Upper lobe of left lung (tissue), 4 donors: ENCODE data around the gene PLXNA4.

Source experiments
- EP300 ChIP-seq, 4 donors: sonication (generic); formaldehyde crosslinking; IDR thresholded peaks; one replicate each; pipeline ENCODE4 v1.5.1; 2017; ENCODE audit warnings: antibody characterized with exemption in 4 of 4, control low read depth in 2 of 4
- POLR2A ChIP-seq, 4 donors: fragments of 450-650 bp; IDR thresholded peaks; one replicate each; pipeline ENCODE4 v1.5.1; 2016 to 2017; ENCODE audit warnings: antibody characterized with exemption in 4 of 4, mild to moderate bottlenecking in 2 of 4
- POLR2AphosphoS5 ChIP-seq, 2 donors: sonication (generic); formaldehyde crosslinking; IDR thresholded peaks; one replicate each; pipeline ENCODE4 v1.5.1; 2017; ENCODE audit warnings: antibody characterized with exemption in 2 of 2
- TF ChIP-seq, protein P1 (sequence below), 6 experiments: fragments of 450-650 bp in 4 of 6; fragments of 200-600 bp in 2 of 6; sonication (generic) in 2 of 6; IDR thresholded peaks; one replicate each; pipeline ENCODE4 v1.5.1; 2016 to 2019; ENCODE audit warnings: antibody characterized with exemption in 6 of 6

DNA sequence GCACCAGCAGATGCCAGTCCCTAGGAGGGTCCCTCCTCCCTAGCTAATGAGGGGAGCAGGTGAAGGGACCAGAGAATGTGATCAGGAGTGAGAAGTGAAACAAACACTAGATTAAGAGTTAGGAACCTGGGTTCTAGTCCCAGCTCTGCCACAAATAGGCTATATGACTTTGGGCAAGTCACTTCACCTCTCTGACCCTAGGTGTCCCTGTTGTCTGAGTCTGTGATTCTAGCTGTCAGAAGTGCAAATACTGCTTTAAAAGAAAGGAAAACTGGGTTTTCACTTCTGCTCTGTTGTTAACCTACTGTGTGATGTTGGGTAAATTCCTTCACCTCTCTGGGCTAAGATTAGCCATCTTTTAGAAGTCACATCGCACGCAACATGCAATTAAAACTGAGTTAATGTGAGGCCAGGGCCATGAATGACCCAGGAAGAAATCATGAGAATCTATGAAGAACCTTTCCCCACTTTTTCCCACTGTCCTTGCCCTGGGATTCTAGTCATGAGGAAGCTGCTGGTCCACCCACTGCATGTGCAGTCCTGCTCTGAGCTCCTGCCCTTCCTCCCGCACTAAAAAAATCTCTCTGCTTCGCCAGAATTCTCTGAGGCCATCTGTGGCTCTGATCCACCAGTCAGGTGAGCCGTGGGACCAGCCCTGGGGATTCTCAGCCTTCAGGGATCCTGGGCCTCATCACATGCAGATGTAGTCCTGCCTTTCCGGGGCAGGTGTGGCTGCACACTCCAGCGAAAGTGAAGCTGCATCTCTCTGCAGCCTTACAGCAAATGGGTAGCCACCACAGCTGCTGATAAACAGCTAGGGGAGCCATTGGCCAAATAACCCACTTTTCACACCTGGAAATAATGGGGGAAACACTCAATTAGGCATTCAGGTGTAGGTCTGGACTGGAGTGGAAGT lies 181.7 kb downstream of the PLXNA4 start:
- TF ChIP-seq, protein P1, sequence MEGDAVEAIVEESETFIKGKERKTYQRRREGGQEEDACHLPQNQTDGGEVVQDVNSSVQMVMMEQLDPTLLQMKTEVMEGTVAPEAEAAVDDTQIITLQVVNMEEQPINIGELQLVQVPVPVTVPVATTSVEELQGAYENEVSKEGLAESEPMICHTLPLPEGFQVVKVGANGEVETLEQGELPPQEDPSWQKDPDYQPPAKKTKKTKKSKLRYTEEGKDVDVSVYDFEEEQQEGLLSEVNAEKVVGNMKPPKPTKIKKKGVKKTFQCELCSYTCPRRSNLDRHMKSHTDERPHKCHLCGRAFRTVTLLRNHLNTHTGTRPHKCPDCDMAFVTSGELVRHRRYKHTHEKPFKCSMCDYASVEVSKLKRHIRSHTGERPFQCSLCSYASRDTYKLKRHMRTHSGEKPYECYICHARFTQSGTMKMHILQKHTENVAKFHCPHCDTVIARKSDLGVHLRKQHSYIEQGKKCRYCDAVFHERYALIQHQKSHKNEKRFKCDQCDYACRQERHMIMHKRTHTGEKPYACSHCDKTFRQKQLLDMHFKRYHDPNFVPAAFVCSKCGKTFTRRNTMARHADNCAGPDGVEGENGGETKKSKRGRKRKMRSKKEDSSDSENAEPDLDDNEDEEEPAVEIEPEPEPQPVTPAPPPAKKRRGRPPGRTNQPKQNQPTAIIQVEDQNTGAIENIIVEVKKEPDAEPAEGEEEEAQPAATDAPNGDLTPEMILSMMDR (IDR thresholded peaks at IDR 0.05): peak in 1 of 6 experiments; percentile 33
- no peak for TF ChIP-seq POLR2AphosphoS5 (IDR thresholded peaks at IDR 0.05)
- TF ChIP-seq POLR2A (IDR thresholded peaks at IDR 0.05): no peak
- no peak for TF ChIP-seq EP300 (IDR thresholded peaks at IDR 0.05)
